ENCODE measurements around the gene TTLL13. TPM values are rescaled to one million over a fixed set of nuclear protein-coding genes. Genes with fewer than 3 reads are reported as not detected.

Gene TTLL13
- total RNA-seq, 2 experiments from 2014 or later = 0.57 to 1.3 TPM

GRCh38 chr15:90286678-90287077 is 37.3 kb downstream of the TTLL13 start:
- CTCF ChIA-PET (ENCODE audit: unreplicated experiment) = interaction anchor here (0.5 kb wide), 1 partner anchor 897 kb away, joined by 6 read pairs; no protein-coding TSS in a partner anchor
- no peak overlapping the region for H3K4me3 ChIP-seq (ENCODE audit: low read depth, low read length, poor library complexity, severe bottlenecking)
- no peaks in the 10 kb centered on the region for H3K79me2 ChIP-seq (ENCODE audit: insufficient read depth, low read depth, low read length)
- intact Hi-C loops (cut with micrococcal nuclease; ENCODE audit: unreplicated experiment) = loop anchor here (5.0 kb wide), 2 partner anchors 54 to 144 kb away; partner anchors contain the start of genes CIB1 and GDPGP1
- no peak overlapping the region for H2AFZ ChIP-seq (ENCODE audit: low read length)
- H3K9me3 ChIP-seq (ENCODE audit: low read length) = no peaks in the 10 kb centered on the region
- no TSS peak for BruUV-seq (replicated peaks)
- TF ChIP-seq EZH2phosphoT487 (IDR thresholded peaks at IDR 0.05; ENCODE audit: borderline replicate concordance, low read depth, low read length) = no peak
- TF ChIP-seq CTCF (conservative IDR thresholded peaks at IDR 0.05; ENCODE audit: low read length) = peak; percentile 92
- H3K4me1 ChIP-seq (ENCODE audit: insufficient read depth, low read length, poor library complexity, severe bottlenecking) = peaks cover 4% of the 10 kb centered on the region
- no peaks in the 10 kb centered on the region for H3K9me2 ChIP-seq (ENCODE audit: insufficient read depth, low read length)
- H3K27ac ChIP-seq (ENCODE audit: low read depth, low read length, poor library complexity, severe bottlenecking) = no peak overlapping the region
- no peaks in the 10 kb centered on the region for H3K36me3 ChIP-seq (ENCODE audit: insufficient read depth, low read length)
- H3K4me2 ChIP-seq (ENCODE audit: low read length) = no peak overlapping the region
- no peaks in the 10 kb centered on the region for H4K20me1 ChIP-seq (ENCODE audit: insufficient read depth, low read length)
- POLR2A ChIA-PET = interaction anchor here (0.6 to 0.7 kb wide), 3 partner anchors 19 to 143 kb away, joined by 3 read pairs; no protein-coding TSS in a partner anchor
- peak; percentile 59 for DNase-seq (ENCODE audit: low spot score)

- no peak for DNase-seq (ENCODE audit: low spot score)
- no peak for TF ChIP-seq CTCF (conservative IDR thresholded peaks at IDR 0.05; ENCODE audit: low read length)
- no peak for TF ChIP-seq EZH2phosphoT487 (IDR thresholded peaks at IDR 0.05; ENCODE audit: borderline replicate concordance, low read depth, low read length)
- Histone ChIP-seq H3K9me3 (ENCODE audit: low read length) (no peaks in the 10 kb centered on the region), H3K36me3 (ENCODE audit: insufficient read depth, low read length) (no peaks in the 10 kb centered on the region), H4K20me1 (ENCODE audit: insufficient read depth, low read length) (no peaks in the 10 kb centered on the region), H3K9me2 (ENCODE audit: insufficient read depth, low read length) (no peaks in the 10 kb centered on the region), H3K79me2 (ENCODE audit: insufficient read depth, low read depth, low read length) (no peaks in the 10 kb centered on the region), H3K4me3 (ENCODE audit: low read depth, low read length, poor library complexity, severe bottlenecking) (no peak overlapping the region), H3K27ac (ENCODE audit: low read depth, low read length, poor library complexity, severe bottlenecking) (no peak overlapping the region), H3K4me1 (ENCODE audit: insufficient read depth, low read length, poor library complexity, severe bottlenecking) (peaks cover 7% of the 10 kb centered on the region), H2AFZ (ENCODE audit: low read length) (no peak overlapping the region), H3K4me2 (ENCODE audit: low read length) (no peak overlapping the region)
- intact Hi-C loops (cut with micrococcal nuclease; ENCODE audit: unreplicated experiment) = loop anchor here (5.0 kb wide), 2 partner anchors 55 to 145 kb away; partner anchors contain the start of genes CIB1 and GDPGP1
- no TSS peak for BruUV-seq (replicated peaks)
- ChIA-PET POLR2A (interaction anchor here (0.6 kb wide), 1 partner anchor 136 kb away, joined by 3 read pairs; no protein-coding TSS in a partner anchor), CTCF (ENCODE audit: unreplicated experiment) (no interaction called here)
Measured at GRCh38 chr15:90287101-90287500, 37.7 kb downstream of the TTLL13 start.

- peaks cover 7% of the 10 kb centered on the region for H3K4me1 ChIP-seq (ENCODE audit: insufficient read depth, low read length, poor library complexity, severe bottlenecking)
- intact Hi-C loops (cut with micrococcal nuclease; ENCODE audit: unreplicated experiment) = loop anchor here (5.0 kb wide), 2 partner anchors 56 to 146 kb away; partner anchors contain the start of genes CIB1 and GDPGP1
- H2AFZ ChIP-seq (ENCODE audit: low read length) = no peak overlapping the region
- no peak overlapping the region for H3K27ac ChIP-seq (ENCODE audit: low read depth, low read length, poor library complexity, severe bottlenecking)
- H3K4me2 ChIP-seq (ENCODE audit: low read length) = no peak overlapping the region
- no peaks in the 10 kb centered on the region for H3K36me3 ChIP-seq (ENCODE audit: insufficient read depth, low read length)
- TF ChIP-seq CTCF (conservative IDR thresholded peaks at IDR 0.05; ENCODE audit: low read length) (no peak), EZH2phosphoT487 (IDR thresholded peaks at IDR 0.05; ENCODE audit: borderline replicate concordance, low read depth, low read length) (no peak)
- H3K79me2 ChIP-seq (ENCODE audit: insufficient read depth, low read depth, low read length) = no peaks in the 10 kb centered on the region
- H3K9me2 ChIP-seq (ENCODE audit: insufficient read depth, low read length) = no peaks in the 10 kb centered on the region
- ChIA-PET POLR2A (interaction anchor here (0.5 to 0.7 kb wide), 3 partner anchors 18 to 166 kb away, joined by 3 to 6 read pairs (median 5); no protein-coding TSS in a partner anchor), CTCF (ENCODE audit: unreplicated experiment) (no interaction called here)
- no peak overlapping the region for H3K4me3 ChIP-seq (ENCODE audit: low read depth, low read length, poor library complexity, severe bottlenecking)
- H4K20me1 ChIP-seq (ENCODE audit: insufficient read depth, low read length) = no peaks in the 10 kb centered on the region
- H3K9me3 ChIP-seq (ENCODE audit: low read length) = no peaks in the 10 kb centered on the region
- BruUV-seq (replicated peaks) = no TSS peak
- no peak for DNase-seq (ENCODE audit: low spot score)
Measured at GRCh38 chr15:90287946-90288345, 38.6 kb downstream of the TTLL13 start.

Data from OCI-LY7 (cell line).